Coronary artery (tissue), 2 donors: Measurements from ENCODE around the gene PTX3.
A peak's percentile ranks its signal among the peaks of the same experiment; 100 is the strongest.

ENCODE experiments used
- DNase-seq: peaks from one replicate; pipeline ENCODE4 v3.0.0-alpha.2; 2017; ENCODE audit warnings: low spot score
- H3K27ac ChIP-seq, 2 donors: fragments of 200-600 bp; sonication (generic); one replicate each; pipeline ENCODE4 v1.5.1; 2016 to 2019
- H3K4me3 ChIP-seq: fragments of 200-600 bp; sonication (generic); 2 replicates; pipeline ENCODE4 v1.5.1; 2016; ENCODE audit warnings: mild to moderate bottlenecking, moderate library complexity
- TF ChIP-seq, protein P1 (sequence below): fragments of 200-600 bp; sonication (generic); IDR thresholded peaks from one replicate; pipeline ENCODE4 v1.5.1; 2019; ENCODE audit warnings: antibody characterized with exemption

PTX3 gene

GRCh38 chr3:157420606-157421130 lies 16.0 kb upstream of the PTX3 start:
- no peak overlapping the region for H3K4me3 ChIP-seq
- TF ChIP-seq, protein P1, sequence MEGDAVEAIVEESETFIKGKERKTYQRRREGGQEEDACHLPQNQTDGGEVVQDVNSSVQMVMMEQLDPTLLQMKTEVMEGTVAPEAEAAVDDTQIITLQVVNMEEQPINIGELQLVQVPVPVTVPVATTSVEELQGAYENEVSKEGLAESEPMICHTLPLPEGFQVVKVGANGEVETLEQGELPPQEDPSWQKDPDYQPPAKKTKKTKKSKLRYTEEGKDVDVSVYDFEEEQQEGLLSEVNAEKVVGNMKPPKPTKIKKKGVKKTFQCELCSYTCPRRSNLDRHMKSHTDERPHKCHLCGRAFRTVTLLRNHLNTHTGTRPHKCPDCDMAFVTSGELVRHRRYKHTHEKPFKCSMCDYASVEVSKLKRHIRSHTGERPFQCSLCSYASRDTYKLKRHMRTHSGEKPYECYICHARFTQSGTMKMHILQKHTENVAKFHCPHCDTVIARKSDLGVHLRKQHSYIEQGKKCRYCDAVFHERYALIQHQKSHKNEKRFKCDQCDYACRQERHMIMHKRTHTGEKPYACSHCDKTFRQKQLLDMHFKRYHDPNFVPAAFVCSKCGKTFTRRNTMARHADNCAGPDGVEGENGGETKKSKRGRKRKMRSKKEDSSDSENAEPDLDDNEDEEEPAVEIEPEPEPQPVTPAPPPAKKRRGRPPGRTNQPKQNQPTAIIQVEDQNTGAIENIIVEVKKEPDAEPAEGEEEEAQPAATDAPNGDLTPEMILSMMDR, result no peak
- DNase-seq, result no peak

GRCh38 chr3:157423337-157423736 lies 13.3 kb upstream of the PTX3 start:
- no peak for DNase-seq
- H3K4me3 ChIP-seq, result no peak overlapping the region
- TF ChIP-seq, protein P1, result no peak
- H3K27ac ChIP-seq, result no peak overlapping the region

More at GRCh38 chr3:157420606-157421130, 16.0 kb upstream of the PTX3 start:
- no peak overlapping the region for H3K27ac ChIP-seq

- TF ChIP-seq, protein P1, result no peak
- DNase-seq, result no peak
- no peak overlapping the region for H3K4me3 ChIP-seq
- H3K27ac ChIP-seq, result no peak overlapping the region
These were observed 8.7 kb upstream of the PTX3 start for GRCh38 chr3:157427901-157428300.

GRCh38 chr3:157428853-157429252 lies 7.8 kb upstream of the PTX3 start:
- H3K27ac ChIP-seq, result no peak overlapping the region

DNA sequence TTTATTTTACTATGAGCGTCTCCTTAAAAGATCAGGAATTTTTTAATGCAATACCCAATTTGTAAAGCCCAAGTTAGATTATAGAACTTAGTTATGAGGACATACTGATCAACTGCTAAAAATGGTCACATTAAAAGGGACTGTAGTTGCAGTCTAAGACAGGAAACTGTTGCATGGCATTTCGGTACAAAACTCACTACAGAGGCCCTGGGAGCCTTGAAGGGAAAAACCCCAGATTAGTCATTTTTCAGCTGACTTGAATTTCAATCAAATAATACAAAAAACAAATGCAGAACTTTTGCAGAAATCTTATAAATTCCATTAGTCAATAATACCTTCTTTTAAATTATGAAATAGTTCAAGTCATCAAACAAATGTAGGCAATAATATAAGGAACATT lies 6.9 kb upstream of the PTX3 start:
- no peak overlapping the region for H3K4me3 ChIP-seq
- H3K27ac ChIP-seq, result no peak overlapping the region
- no peak for DNase-seq
- TF ChIP-seq, protein P1, result no peak

More at GRCh38 chr3:157428853-157429252, 7.8 kb upstream of the PTX3 start:
- DNase-seq, result no peak
- H3K4me3 ChIP-seq, result no peak overlapping the region
- TF ChIP-seq, protein P1, result no peak

GRCh38 chr3:157438194-157438730 lies 1.6 kb downstream of the PTX3 start:
- Histone ChIP-seq H3K27ac (no peak overlapping the region), H3K4me3 (peak overlapping the region; percentile 77)
- TF ChIP-seq, protein P1, result no peak
- no peak for DNase-seq

- no peak overlapping the region for H3K4me3 ChIP-seq
- DNase-seq, result no peak
- H3K27ac ChIP-seq, result no peak overlapping the region
- TF ChIP-seq, protein P1, result no peak
These were observed 4.5 kb downstream of the PTX3 start for GRCh38 chr3:157441102-157441624.
